Tibial nerve (tissue), 4 donors: ENCODE results near the gene TRIM28. TPM values are rescaled to one million over a fixed set of nuclear protein-coding genes. Genes with fewer than 3 reads are reported as not detected.

ENCODE experiments used
- DNase-seq, 2 donors: peaks; one replicate each; pipeline ENCODE4 v3.0.0-alpha.2; 2019; ENCODE audit warnings: low spot score in 2 of 2
- H3K27ac ChIP-seq, 4 donors: fragments of 200-600 bp; sonication (generic) in 3 of 4; one replicate each; pipeline ENCODE4 v1.5.1; 2017 to 2019; ENCODE audit warnings: mild to moderate bottlenecking in 1 of 4
- H3K27me3 ChIP-seq, 2 donors: fragments of 200-600 bp; sonication (generic) in 1 of 2; one replicate each; pipeline versions ENCODE4 v1.5.1 to v1.6.0; 2017 to 2019
- H3K36me3 ChIP-seq, 3 donors: fragments of 200-600 bp; sonication (generic); one replicate each; pipeline ENCODE4 v1.5.1; 2018 to 2019
- H3K4me1 ChIP-seq, 4 donors: fragments of 200-600 bp; sonication (generic) in 3 of 4; one replicate each; pipeline ENCODE4 v1.5.1; 2017 to 2019
- H3K4me3 ChIP-seq, 4 donors: fragments of 200-600 bp; sonication (generic) in 3 of 4; one replicate each; pipeline ENCODE4 v1.5.1; 2017 to 2019; ENCODE audit warnings: mild to moderate bottlenecking in 1 of 4, moderate library complexity in 1 of 4
- H3K9me3 ChIP-seq, 4 donors: fragments of 200-600 bp; sonication (generic) in 3 of 4; one replicate each; pipeline ENCODE4 v1.5.1; 2017 to 2019
- EP300 ChIP-seq, 2 donors: sonication (generic); formaldehyde crosslinking; IDR thresholded peaks; one replicate each; pipeline ENCODE4 v1.6.1; 2017; ENCODE audit warnings: antibody characterized with exemption in 2 of 2, mild to moderate bottlenecking in 1 of 2
- POLR2A ChIP-seq, 2 donors: fragments of 450-650 bp; IDR thresholded peaks; one replicate each; pipeline ENCODE4 v1.6.1; 2017; ENCODE audit warnings: antibody characterized with exemption in 2 of 2, mild to moderate bottlenecking in 2 of 2, moderate library complexity in 2 of 2
- WGBS, 2 donors: methylation state at CpG; one replicate each; pipeline ENCODE4 v1.1.5; 2018; 5-methylcytosine and 5-hydroxymethylcytosine counted together
- total RNA-seq, 4 donors: library from RNA; depleted of rRNA; stranded (reverse); fragments of >200 nt; gene quantifications; one replicate each; pipeline ENCODE4 v1.1.0, GENCODE V29; 2016
- TF ChIP-seq, protein P1 (sequence below), 5 experiments: fragments of 200-600 bp in 3 of 5; fragments of 450-650 bp in 2 of 5; sonication (generic) in 3 of 5; IDR thresholded peaks; one replicate each; pipeline ENCODE4 v1.5.1; 2016 to 2019; ENCODE audit warnings: antibody characterized with exemption in 5 of 5, mild to moderate bottlenecking in 3 of 5, moderate library complexity in 2 of 5

Gene TRIM28
- total RNA-seq, 4 donors from 2014 or later: 136 to 299 (median 159) TPM

DNA sequence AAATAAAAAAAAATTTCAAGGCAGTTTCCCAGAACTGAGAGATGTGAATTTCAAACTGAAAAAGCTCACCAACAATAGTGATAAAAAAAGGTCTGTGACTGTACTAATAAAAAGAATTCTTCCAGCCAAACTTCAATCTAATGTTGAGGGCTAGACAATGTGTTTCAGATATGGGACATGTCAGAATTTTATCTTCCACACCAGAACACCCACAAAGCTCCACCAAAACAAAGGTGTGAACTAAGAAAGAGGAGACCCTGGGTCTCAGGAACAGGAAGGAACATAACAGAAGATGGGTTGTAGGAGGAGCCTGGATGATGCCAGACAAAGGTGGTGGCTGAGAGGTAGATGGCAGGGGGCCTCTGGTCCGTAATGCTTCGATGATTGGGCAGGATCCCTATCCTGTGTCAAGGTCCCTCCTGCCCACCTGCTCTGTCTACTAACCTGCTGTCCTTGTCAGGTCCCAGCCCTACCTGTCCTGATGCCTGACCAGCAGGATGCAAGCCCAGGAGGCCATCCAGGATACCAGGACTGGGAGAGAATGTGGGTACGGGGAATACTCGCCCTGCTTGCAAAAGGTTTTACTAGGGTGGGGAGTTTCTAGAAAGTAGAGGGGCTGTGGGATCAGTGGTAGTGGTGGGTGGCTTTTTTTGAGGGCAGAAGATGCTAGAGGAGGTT is 24.7 kb downstream of the TRIM28 start:
- Histone ChIP-seq H3K27ac (no peak overlapping the region), H3K9me3 (no peaks in the 10 kb centered on the region), H3K36me3 (peaks cover 0 to 60% (median 0%) of the 10 kb centered on the region in 3 donors), H3K4me3 (no peak overlapping the region), H3K4me1 (peaks cover 0 to 15% (median 9%) of the 10 kb centered on the region in 4 donors), H3K27me3 (no peaks in the 10 kb centered on the region)
- DNase-seq: peak in 1 of 2 donors; percentile 6
- 92 to 96% methylated on average over 4 of the region's 4 CpGs for WGBS, 2 donors
- no peak for TF ChIP-seq EP300 (IDR thresholded peaks at IDR 0.05)
- TF ChIP-seq, protein P1, sequence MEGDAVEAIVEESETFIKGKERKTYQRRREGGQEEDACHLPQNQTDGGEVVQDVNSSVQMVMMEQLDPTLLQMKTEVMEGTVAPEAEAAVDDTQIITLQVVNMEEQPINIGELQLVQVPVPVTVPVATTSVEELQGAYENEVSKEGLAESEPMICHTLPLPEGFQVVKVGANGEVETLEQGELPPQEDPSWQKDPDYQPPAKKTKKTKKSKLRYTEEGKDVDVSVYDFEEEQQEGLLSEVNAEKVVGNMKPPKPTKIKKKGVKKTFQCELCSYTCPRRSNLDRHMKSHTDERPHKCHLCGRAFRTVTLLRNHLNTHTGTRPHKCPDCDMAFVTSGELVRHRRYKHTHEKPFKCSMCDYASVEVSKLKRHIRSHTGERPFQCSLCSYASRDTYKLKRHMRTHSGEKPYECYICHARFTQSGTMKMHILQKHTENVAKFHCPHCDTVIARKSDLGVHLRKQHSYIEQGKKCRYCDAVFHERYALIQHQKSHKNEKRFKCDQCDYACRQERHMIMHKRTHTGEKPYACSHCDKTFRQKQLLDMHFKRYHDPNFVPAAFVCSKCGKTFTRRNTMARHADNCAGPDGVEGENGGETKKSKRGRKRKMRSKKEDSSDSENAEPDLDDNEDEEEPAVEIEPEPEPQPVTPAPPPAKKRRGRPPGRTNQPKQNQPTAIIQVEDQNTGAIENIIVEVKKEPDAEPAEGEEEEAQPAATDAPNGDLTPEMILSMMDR (IDR thresholded peaks at IDR 0.05): no peak
- no peak for TF ChIP-seq POLR2A (IDR thresholded peaks at IDR 0.05)

DNA sequence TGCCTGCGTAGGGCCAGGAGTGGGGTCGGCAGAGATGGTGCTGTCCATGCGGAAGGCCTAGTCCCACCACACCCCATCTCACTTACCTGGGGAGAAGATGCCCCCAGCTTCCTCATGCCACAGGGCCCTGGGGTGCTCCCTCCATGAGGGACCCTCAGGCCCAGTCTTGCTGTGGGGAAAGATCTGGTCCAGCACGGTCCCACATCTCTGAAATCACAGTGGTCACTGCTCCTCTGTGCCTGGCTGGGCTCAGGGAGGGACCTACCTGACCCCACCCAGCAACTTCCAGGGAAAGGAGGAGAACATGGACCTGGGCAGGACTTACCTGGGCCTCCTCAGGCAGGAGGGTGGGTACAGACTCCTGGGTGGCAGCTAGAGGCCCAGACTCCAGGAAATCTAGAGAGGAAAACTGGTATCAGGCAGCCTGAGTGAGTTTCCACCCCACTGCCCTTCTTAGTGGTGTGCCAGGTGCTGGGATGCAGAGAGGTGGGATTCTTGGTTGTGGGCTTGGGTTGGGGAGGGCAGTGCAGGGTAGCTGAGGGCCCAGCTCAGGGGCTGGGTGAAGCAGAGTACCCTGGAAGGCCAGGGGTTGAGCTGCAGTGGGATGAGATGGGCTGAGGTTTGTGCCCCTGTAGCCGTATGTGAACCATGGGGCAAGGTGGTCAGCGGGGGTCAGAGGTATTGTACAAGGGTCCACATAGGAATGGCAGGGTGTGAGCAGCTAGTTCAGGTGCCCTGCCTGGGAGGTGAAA is 25.5 kb downstream of the TRIM28 start:
- Histone ChIP-seq H3K4me1 (peaks cover 0 to 21% (median 12%) of the 10 kb centered on the region in 4 donors), H3K27ac (no peak overlapping the region), H3K4me3 (no peak overlapping the region), H3K9me3 (no peaks in the 10 kb centered on the region), H3K36me3 (peaks cover 0 to 60% (median 0%) of the 10 kb centered on the region in 3 donors), H3K27me3 (no peaks in the 10 kb centered on the region)
- 84 to 98% methylated on average over 5 to 6 of the region's 6 CpGs for WGBS, 2 donors
- TF ChIP-seq, protein P1 (IDR thresholded peaks at IDR 0.05): no peak
- TF ChIP-seq EP300 (IDR thresholded peaks at IDR 0.05) (no peak), POLR2A (IDR thresholded peaks at IDR 0.05) (no peak)
- DNase-seq: peak in 1 of 2 donors; percentile 6

DNA sequence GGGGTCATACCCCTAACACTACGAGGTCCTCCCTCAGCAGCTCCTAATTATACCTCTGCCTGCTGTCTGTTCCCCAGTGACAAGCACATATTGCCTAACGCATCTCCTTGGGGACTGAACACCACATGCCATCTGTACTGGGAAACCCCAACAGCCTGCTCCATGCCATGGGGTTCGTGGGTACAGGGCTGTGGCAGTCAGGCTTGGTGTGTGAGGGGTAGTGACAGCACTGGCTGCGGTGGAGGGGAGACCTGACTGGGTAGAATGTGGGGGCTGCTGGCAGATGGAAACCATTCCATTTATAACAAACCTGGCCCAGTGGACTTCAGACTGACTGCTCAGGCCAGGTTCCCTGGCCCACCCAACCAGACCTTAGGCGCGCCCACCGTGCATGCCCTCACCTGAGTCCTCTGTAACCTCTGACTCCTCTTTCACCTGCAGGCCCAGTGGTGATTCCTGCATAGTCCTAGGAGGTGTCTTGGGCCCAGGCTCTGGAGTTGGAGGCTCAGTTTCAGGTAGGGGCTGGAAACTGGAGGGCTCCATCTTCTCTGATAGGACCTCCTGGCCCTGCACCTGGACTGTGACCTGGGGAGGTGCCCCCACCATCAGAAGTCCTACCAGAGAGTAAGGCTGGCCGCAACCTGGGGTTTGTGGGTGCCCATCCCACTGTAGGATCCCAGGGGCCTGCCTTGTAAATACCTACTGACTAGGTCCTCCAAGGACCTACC is 26.2 kb downstream of the TRIM28 start:
- H3K4me1 ChIP-seq: peaks cover 0 to 24% (median 15%) of the 10 kb centered on the region in 4 donors
- WGBS, 2 donors: 82 to 84% methylated on average over 8 of the region's 8 CpGs
- H3K36me3 ChIP-seq: peaks cover 0 to 60% (median 0%) of the 10 kb centered on the region in 3 donors
- H3K4me3 ChIP-seq: no peak overlapping the region
- no peaks in the 10 kb centered on the region for H3K9me3 ChIP-seq
- H3K27me3 ChIP-seq: no peaks in the 10 kb centered on the region
- H3K27ac ChIP-seq: no peak overlapping the region
- peak in 1 of 2 donors; percentile 8 for DNase-seq
- TF ChIP-seq EP300 (IDR thresholded peaks at IDR 0.05) (no peak), POLR2A (IDR thresholded peaks at IDR 0.05) (no peak)
- TF ChIP-seq, protein P1 (IDR thresholded peaks at IDR 0.05): no peak

DNA sequence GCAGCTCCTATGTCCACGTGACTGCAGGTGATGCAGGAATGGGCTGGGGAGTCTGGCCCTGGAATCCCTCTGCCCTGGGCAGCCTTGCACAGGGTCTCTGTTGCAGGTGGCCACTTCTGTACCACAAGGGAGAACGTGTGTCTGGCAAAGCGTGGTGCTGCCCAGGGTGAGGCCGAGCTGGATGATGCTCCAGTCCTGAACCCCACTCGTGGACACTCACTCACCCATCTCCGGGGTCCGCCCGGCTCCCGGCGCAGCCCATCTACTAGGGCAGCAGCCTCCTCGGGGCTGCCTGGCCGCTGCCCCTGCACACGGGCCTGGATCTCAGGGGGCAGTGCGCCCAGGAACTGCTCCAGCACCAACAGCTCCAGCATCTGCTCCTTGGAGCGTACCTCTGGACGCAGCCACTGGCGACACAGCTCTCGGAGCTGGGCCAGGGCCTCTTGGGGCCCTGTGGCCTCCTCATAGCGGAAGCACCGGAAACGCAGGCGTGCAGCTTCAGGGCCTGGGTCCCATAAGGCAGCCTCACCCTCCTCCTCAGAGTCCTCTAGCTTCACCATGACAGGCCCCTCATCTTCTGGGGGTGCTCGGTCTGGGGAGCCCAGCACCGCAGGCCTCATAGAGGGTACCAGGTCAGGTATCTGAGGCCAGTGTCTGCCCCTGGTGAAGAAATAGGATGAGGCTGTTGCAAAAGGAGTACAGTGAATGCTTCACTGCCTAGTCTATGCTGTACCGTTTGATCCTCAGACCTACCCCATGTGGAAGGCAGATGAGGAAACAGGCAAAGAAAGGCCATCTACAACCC is 27.1 kb downstream of the TRIM28 start:
- DNase-seq: peak in 1 of 2 donors; percentile 12
- 92 to 95% methylated on average over 18 of the region's 25 CpGs for WGBS, 2 donors
- peaks cover 0 to 27% (median 15%) of the 10 kb centered on the region in 4 donors for H3K4me1 ChIP-seq
- H3K36me3 ChIP-seq: peaks cover 0 to 52% (median 0%) of the 10 kb centered on the region in 3 donors
- H3K27ac ChIP-seq: no peak overlapping the region
- no peaks in the 10 kb centered on the region for H3K9me3 ChIP-seq
- no peak for TF ChIP-seq POLR2A (IDR thresholded peaks at IDR 0.05)
- TF ChIP-seq EP300 (IDR thresholded peaks at IDR 0.05): no peak
- TF ChIP-seq, protein P1 (IDR thresholded peaks at IDR 0.05): no peak
- no peak overlapping the region for H3K4me3 ChIP-seq
- no peaks in the 10 kb centered on the region for H3K27me3 ChIP-seq
